Transverse colon (tissue), 4 donors: ENCODE measurements around the gene KIAA1217.

Source experiments
- POLR2A ChIP-seq: fragments of 450-650 bp; IDR thresholded peaks from one replicate; pipeline ENCODE4 v1.6.1; 2016; ENCODE audit warnings: antibody characterized with exemption, mild to moderate bottlenecking, moderate library complexity
- POLR2AphosphoS5 ChIP-seq, 3 donors: sonication (generic); formaldehyde crosslinking; IDR thresholded peaks; one replicate each; pipeline ENCODE4 v1.6.1; 2016; ENCODE audit warnings: antibody characterized with exemption in 3 of 3
- TF ChIP-seq, protein P1 (sequence below), 5 experiments: fragments of 200-600 bp in 3 of 5; fragments of 450-650 bp in 2 of 5; sonication (generic) in 3 of 5; IDR thresholded peaks; 1 replicate in 2 of 5; 2 replicates in 3 of 5; pipeline ENCODE4 v1.5.1; 2016 to 2017; ENCODE audit warnings: antibody characterized with exemption in 5 of 5, inconsistent platforms in 3 of 5, mild to moderate bottlenecking in 2 of 5, moderate library complexity in 1 of 5

DNA sequence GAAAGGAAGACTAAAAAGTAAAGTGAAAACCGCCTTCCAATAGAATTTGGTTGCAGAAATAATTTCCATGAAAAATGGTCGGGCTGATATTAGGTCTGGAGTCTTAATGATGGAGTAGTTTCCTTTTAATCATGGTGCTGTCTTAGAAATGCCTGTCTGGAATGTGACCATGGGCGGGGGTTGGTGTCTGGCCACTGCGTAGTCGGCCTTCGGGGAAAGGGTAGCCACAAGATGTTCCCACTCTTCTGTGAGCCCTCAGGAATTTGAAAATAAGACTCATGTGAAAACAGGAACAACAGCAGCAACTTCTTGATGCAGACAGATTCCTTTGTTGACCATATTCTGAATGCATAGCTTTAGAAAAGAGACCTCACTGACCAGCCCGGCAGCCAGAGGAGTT is 176.8 kb downstream of the KIAA1217 start:
- TF ChIP-seq, protein P1, sequence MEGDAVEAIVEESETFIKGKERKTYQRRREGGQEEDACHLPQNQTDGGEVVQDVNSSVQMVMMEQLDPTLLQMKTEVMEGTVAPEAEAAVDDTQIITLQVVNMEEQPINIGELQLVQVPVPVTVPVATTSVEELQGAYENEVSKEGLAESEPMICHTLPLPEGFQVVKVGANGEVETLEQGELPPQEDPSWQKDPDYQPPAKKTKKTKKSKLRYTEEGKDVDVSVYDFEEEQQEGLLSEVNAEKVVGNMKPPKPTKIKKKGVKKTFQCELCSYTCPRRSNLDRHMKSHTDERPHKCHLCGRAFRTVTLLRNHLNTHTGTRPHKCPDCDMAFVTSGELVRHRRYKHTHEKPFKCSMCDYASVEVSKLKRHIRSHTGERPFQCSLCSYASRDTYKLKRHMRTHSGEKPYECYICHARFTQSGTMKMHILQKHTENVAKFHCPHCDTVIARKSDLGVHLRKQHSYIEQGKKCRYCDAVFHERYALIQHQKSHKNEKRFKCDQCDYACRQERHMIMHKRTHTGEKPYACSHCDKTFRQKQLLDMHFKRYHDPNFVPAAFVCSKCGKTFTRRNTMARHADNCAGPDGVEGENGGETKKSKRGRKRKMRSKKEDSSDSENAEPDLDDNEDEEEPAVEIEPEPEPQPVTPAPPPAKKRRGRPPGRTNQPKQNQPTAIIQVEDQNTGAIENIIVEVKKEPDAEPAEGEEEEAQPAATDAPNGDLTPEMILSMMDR (IDR thresholded peaks at IDR 0.05): no peak
- TF ChIP-seq POLR2AphosphoS5 (IDR thresholded peaks at IDR 0.05) (no peak), POLR2A (no peak)
